Endothelial cell of umbilical vein (primary cell): Measurements from ENCODE around the gene CHPF2. TPM values are rescaled to one million over a fixed set of nuclear protein-coding genes. Genes with fewer than 3 reads are reported as not detected.
A peak's percentile ranks its signal among the peaks of the same experiment; 100 is the strongest.

Source experiments
- BruUV-seq: library from RNA; stranded (reverse); fragments of 400-500 nt; replicated peaks from 2 replicates; lab custom pipeline; 2021; lab: Mats Ljungman, UMichigan
- CTCF ChIA-PET: fragments of 300-600, 350-600 bp; sonication (Branson Sonifier 250); formaldehyde crosslinking; loops from one replicate; lab custom pipeline; 2021; ENCODE audit warnings: antibody characterized with exemption, inconsistent platforms; lab: Charles Lee
- POLR2A ChIA-PET: fragments of 300-600, 350-600 bp; sonication (Branson Sonifier 250); formaldehyde crosslinking; loops from one replicate; lab custom pipeline; 2021; ENCODE audit warnings: antibody characterized with exemption, inconsistent platforms; lab: Charles Lee
- DNase-seq: peaks from one replicate; pipeline ENCODE4 v3.0.0-alpha.2; 2011; ENCODE audit warnings: low read depth, low spot score
- FAIRE-seq: peaks from 2 replicates; lab custom pipeline; 2011; peaks lifted over from hg19 to GRCh38; lab: Jason Lieb, UNC
- H2AFZ ChIP-seq: 2 replicates; pipeline ENCODE4 v1.6.0; 2012; ENCODE audit warnings: low read depth, low read length, control low read depth, inconsistent platforms
- H3K27ac ChIP-seq: 2 replicates; pipeline ENCODE4 v1.5.1; 2011; ENCODE audit warnings: low read depth, mild to moderate bottlenecking, control low read depth, low read length, moderate library complexity; ENCODE audit not compliant: insufficient read depth
- H3K27me3 ChIP-seq, 2 experiments: 2 replicates each; pipeline versions ENCODE4 v1.6.0 to v1.6.1; 2011; ENCODE audit warnings: low read length in 2 of 2, mixed read lengths in 1 of 2; ENCODE audit not compliant: control insufficient read depth in 2 of 2, insufficient read depth in 2 of 2
- H3K36me3 ChIP-seq, 2 experiments: 2 replicates in 1 of 2; 3 replicates in 1 of 2; pipeline ENCODE4 v1.5.1; 2011; ENCODE audit warnings: low read length in 2 of 2, mild to moderate bottlenecking in 1 of 2, moderate library complexity in 1 of 2; ENCODE audit not compliant: control insufficient read depth in 2 of 2, insufficient read depth in 2 of 2; ENCODE audit errors: extremely low read depth in 1 of 2
- H3K4me1 ChIP-seq: 3 replicates; pipeline ENCODE4 v1.5.1; 2011; ENCODE audit warnings: mild to moderate bottlenecking, low read length; ENCODE audit not compliant: control insufficient read depth, insufficient read depth; ENCODE audit errors: extremely low read depth
- H3K4me2 ChIP-seq: 2 replicates; pipeline ENCODE4 v1.6.1; 2011; ENCODE audit warnings: low read length, control low read depth, mixed read lengths; ENCODE audit not compliant: insufficient read depth
- H3K4me3 ChIP-seq, 3 experiments: fragments of 200-600 bp in 1 of 3; sonication (generic), shearing (Covaris generic) in 1 of 3; replicated peaks in 1 of 3; 2 replicates each; pipeline ENCODE4 v1.5.1; 2011 to 2016; ENCODE audit warnings: control low read depth in 3 of 3, low read length in 3 of 3, mild to moderate bottlenecking in 2 of 3, inconsistent platforms in 1 of 3, low read depth in 1 of 3, moderate library complexity in 1 of 3; ENCODE audit not compliant: insufficient read depth in 1 of 3
- H3K79me2 ChIP-seq: 2 replicates; pipeline ENCODE4 v1.6.0; 2012; ENCODE audit warnings: low read length, inconsistent platforms; ENCODE audit not compliant: control insufficient read depth, insufficient read depth
- H3K9ac ChIP-seq: replicated peaks from 2 replicates; pipeline ENCODE3; 2011; ENCODE audit warnings: low read length, control low read depth; ENCODE audit not compliant: insufficient read depth; ENCODE audit errors: extremely low read depth
- H3K9me1 ChIP-seq: replicated peaks from 3 replicates; pipeline ENCODE4 v1.6.0; 2011; ENCODE audit warnings: mild to moderate bottlenecking, low read length; ENCODE audit not compliant: control insufficient read depth, insufficient read depth; ENCODE audit errors: extremely low read depth
- H3K9me3 ChIP-seq: replicated peaks from 2 replicates; pipeline ENCODE4 v1.5.1; 2012; ENCODE audit warnings: low read length, inconsistent platforms; ENCODE audit not compliant: control insufficient read depth, insufficient read depth
- H4K20me1 ChIP-seq: replicated peaks from 2 replicates; pipeline ENCODE3; 2011; ENCODE audit warnings: mild to moderate bottlenecking, low read length; ENCODE audit not compliant: control insufficient read depth, insufficient read depth; ENCODE audit errors: extremely low read depth
- EZH2 ChIP-seq: IDR thresholded peaks from 2 replicates; pipeline ENCODE4 v1.6.1; 2012; ENCODE audit warnings: borderline replicate concordance, low read depth, mild to moderate bottlenecking, moderate library complexity, low read length, inconsistent platforms; ENCODE audit not compliant: severe bottlenecking
- JUN ChIP-seq: IDR thresholded peaks from 2 replicates; pipeline ENCODE4 v1.6.1; 2011; ENCODE audit warnings: borderline replicate concordance, low read depth; ENCODE audit not compliant: insufficient read length, insufficient read depth
- POLR2A ChIP-seq: IDR thresholded peaks from 2 replicates; pipeline ENCODE4 v1.6.1; 2012; ENCODE audit warnings: low read depth, mild to moderate bottlenecking, control low read depth, low read length
- POLR2AphosphoS5 ChIP-seq: IDR thresholded peaks from 2 replicates; pipeline ENCODE4 v1.6.1; 2012; ENCODE audit warnings: low read depth, mild to moderate bottlenecking, control low read depth, low read length, moderate library complexity; ENCODE audit not compliant: insufficient read depth
- dilution Hi-C: fragments of 300-500 bp; cut with MboI; formaldehyde crosslinking; loops from one replicate; pipeline ENCODE4 v1.15.0; 2019; ENCODE audit warnings: low sequenced_read_pairs; ENCODE audit not compliant: extremely low pct_ligation_motif_present
- intact Hi-C: fragments of 100-400 bp; cut with micrococcal nuclease; formaldehyde crosslinking; loops from one replicate; pipeline ENCODE4 v1.10.0; 2022
- polyA plus RNA-seq, 4 experiments: library from polyadenylated mRNA; depleted of rRNA in 3 of 4; stranded (reverse) in 3 of 4; unstranded in 1 of 4; fragments of >200 nt; gene quantifications; 2 replicates each; pipeline versions ENCODE4 v1.2.1 to v1.2.3, GENCODE V29; 2011 to 2012; ENCODE audit warnings: missing spikeins in 1 of 4
- total RNA-seq: library from RNA; stranded (reverse); gene quantifications from 2 replicates; pipeline ENCODE4 v1.2.3, GENCODE V29; 2021
- TF ChIP-seq, protein P1 (sequence below): IDR thresholded peaks from 2 replicates; pipeline ENCODE4 v1.6.1; 2011; ENCODE audit not compliant: insufficient read depth, insufficient read length

Gene CHPF2
- total and polyA plus RNA-seq, 2 donors (not counting 3 experiments of a cell fraction or from before 2014, with no cell fraction given), result 72.8 to 75.0 TPM

DNA sequence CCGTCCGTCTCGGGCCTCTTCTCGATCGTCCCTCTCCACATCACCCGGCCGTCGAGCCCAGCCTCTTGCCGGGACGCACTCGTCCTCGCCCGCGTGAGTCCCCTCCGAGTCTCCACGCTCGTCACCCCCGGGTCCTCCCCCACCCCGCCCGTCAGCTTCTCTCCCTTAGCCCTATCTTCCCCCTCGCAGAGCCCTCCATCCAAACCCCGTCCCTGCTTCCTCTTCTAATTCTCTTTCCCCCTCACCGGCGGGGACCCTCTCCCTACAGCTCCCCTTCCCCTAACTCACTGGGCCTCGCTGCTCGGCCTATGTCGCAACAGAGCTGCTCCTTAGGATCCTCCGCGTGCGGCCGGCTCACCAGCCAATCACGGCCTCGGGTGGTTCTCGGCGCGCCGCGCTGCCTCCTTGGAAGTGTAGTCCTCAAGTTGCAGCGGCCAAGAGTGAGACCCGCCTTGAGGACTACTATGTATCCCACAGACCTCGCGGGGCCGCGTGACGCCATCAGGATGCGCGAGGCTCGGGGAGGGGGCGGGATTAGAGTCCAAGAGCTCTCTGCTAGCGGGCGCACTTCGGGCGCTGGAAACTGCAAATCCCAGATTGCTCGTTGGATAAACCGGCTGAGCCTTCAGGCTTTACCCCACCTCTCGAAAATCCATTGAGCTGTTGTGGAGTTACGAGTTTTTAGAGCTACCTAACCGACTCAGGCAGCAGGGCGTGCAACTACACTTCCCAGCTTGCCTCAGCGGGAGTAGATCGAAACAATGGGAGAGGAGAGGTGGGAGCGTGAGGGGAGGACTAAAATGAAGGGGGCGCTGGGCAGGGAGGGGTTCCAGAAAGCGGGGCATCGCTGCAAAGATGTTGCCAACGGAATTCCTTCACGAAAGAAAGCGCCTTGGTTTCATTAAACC, 5.2 kb upstream of the CHPF2 start, which contains the start of gene ABCF2:
Gene ABCF2 (minus strand): TSS at position 331 of the 908 bp plus-strand sequence. CDS start 747 bp downstream, outside the sequence.
- Histone ChIP-seq H3K27ac (peak within 1 kb of the TSS; percentile 16), H3K4me1 (peaks cover 22% of the 10 kb centered on the region), H3K9me1 (no peaks in the 10 kb centered on the region), H3K9me3 (no peaks in the 10 kb centered on the region), H3K4me3 (peak within 1 kb of the TSS; percentile 64 to 98 (median 82)), H4K20me1 (no peaks in the 10 kb centered on the region), H3K36me3 (peaks cover 12 to 21% of the 10 kb centered on the region in 2 experiments), H2AFZ (peak within 1 kb of the TSS; percentile 79), H3K79me2 (peaks cover 17% of the 10 kb centered on the region), H3K4me2 (peak within 1 kb of the TSS; percentile 88), H3K27me3 (no peaks in the 10 kb centered on the region), H3K9ac (peak within 1 kb of the TSS; percentile 75)
- ChIA-PET CTCF (interaction anchor here (0.8 to 6.3 kb wide), 12 partner anchors 9 to 241 kb away, joined by 3 to 52 read pairs (median 4); no protein-coding TSS in a partner anchor), POLR2A (interaction anchor here (0.6 to 1.2 kb wide), 5 partner anchors 20 to 266 kb away, joined by 3 to 5 read pairs (median 3); partner anchors contain the start of genes NUB1 and SMARCD3)
- FAIRE-seq (peak; percentile 97), DNase-seq (peak; percentile 99)
- TF ChIP-seq, protein P1, sequence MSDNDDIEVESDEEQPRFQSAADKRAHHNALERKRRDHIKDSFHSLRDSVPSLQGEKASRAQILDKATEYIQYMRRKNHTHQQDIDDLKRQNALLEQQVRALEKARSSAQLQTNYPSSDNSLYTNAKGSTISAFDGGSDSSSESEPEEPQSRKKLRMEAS, result peak; percentile 70
- TF ChIP-seq EZH2, result no peak
- no peak for TF ChIP-seq JUN
- peak; percentile 53 for TF ChIP-seq POLR2AphosphoS5
- peak; percentile 1 for TF ChIP-seq POLR2A
- intact Hi-C loops (loop anchor here (1.0 to 2.0 kb wide), 2 partner anchors 18 to 114 kb away; partner anchors contain the start of gene NUB1), dilution Hi-C loops (no loop called here)
- no TSS peak for BruUV-seq
